GM10248 (cell line): Measurements from ENCODE around the gene NUDT8.
"Not testable (repeated sequence)": the region's sequence is repeated elsewhere in the genome, so short reads cannot be mapped to it uniquely, and the experiment has no call there.

Experiments
- CTCF ChIA-PET: fragments of 300-600 bp; sonication (Branson Sonifier 250); formaldehyde crosslinking; extraction: SDS; loops from one replicate; lab custom pipeline; 2021; ENCODE audit warnings: antibody characterized with exemption; lab: Yijun Ruan, JAX
- POLR2A ChIA-PET: fragments of 350-650 bp; sonication (Branson Sonifier 250); formaldehyde crosslinking; extraction: SDS; loops from one replicate; lab custom pipeline; 2020; ENCODE audit warnings: antibody characterized with exemption; lab: Yijun Ruan, JAX
- DNase-seq: peaks from one replicate; pipeline ENCODE4 v3.0.0; 2012; ENCODE audit errors: extremely low spot score
- TF ChIP-seq, protein P1 (sequence below): IDR thresholded peaks from 2 replicates; pipeline ENCODE4 v1.5.1; 2012; ENCODE audit warnings: mild to moderate bottlenecking, low read depth; ENCODE audit errors: extremely low read depth, missing control alignments, control extremely low read depth

Gene NUDT8

DNA sequence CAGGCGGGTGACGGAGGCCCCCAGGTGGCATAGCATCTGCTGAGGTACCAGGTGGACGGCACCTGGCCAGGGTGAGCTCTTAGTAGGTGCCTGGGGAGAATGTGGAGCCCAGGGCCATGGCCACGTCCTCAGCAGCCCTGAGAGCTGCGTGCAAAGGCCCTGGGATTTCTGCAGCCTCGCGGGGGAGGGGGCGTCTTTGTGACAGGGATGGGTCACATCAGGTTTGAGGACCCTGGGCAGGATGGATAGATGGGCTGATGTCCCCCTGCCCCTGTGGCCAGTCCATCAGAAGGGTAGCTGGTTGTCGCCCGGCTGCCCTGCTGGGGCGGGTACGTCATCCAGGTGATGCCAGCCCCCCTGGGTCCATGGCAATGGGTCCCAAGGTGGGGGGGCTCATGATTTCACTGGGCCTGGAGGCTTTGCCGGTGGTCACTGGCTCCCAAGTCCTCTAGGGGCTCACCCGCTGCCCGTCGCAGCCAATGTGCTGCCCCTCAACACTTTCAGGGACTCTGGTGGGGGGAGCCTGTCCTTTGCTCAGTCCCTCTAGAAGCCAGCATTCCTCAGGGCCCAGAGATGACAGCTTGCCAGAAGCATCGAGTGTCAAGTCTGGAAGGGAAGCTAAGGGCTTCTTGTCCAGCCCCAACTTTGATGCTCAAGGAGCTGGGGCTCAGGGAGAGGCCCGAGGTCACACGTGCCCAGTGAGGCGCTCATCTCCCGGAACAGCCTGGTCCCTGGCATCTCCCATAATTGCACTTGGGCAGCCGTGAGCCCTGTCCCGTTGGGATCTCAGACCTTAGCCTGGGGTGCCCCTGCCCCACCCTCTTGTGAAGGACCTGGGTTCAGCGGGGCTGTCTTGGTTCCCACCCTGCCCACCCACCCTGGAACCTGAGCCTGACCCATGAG lies 9.0 kb upstream of the NUDT8 start:
- ChIA-PET POLR2A (no interaction called here), CTCF (interaction anchor here (1.6 to 6.3 kb wide), 6 partner anchors 8 to 23 kb away, joined by 3 to 49 read pairs (median 7); partner anchors contain the start of gene NUDT8)
- TF ChIP-seq, protein P1, sequence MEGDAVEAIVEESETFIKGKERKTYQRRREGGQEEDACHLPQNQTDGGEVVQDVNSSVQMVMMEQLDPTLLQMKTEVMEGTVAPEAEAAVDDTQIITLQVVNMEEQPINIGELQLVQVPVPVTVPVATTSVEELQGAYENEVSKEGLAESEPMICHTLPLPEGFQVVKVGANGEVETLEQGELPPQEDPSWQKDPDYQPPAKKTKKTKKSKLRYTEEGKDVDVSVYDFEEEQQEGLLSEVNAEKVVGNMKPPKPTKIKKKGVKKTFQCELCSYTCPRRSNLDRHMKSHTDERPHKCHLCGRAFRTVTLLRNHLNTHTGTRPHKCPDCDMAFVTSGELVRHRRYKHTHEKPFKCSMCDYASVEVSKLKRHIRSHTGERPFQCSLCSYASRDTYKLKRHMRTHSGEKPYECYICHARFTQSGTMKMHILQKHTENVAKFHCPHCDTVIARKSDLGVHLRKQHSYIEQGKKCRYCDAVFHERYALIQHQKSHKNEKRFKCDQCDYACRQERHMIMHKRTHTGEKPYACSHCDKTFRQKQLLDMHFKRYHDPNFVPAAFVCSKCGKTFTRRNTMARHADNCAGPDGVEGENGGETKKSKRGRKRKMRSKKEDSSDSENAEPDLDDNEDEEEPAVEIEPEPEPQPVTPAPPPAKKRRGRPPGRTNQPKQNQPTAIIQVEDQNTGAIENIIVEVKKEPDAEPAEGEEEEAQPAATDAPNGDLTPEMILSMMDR = no peak
- DNase-seq = no peak

DNA sequence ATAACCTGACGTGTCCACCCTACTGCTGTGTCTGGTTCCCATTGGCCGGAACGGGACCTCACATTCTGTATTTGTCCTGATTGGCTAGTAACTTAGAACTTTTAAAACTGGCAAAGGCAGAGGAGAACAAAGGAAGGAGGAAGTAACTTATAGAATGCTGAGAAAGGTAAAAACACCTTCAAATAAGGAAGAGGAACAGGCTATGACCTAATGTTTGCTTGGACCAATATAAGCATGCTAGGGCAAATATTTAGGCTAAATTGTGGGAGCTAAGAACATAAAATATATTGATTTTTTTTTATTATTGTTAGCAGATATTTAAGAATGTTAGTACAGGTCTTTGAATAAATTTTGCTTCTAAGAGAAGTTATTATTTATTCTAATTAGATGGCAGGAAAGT lies 7.7 kb upstream of the NUDT8 start:
- CTCF ChIA-PET = interaction anchor here (3.4 to 6.3 kb wide), 2 partner anchors 8 to 9 kb away, joined by 31 to 49 read pairs; partner anchors contain the start of gene NUDT8
- DNase-seq, POLR2A ChIA-PET: not testable (repeated sequence)

DNA sequence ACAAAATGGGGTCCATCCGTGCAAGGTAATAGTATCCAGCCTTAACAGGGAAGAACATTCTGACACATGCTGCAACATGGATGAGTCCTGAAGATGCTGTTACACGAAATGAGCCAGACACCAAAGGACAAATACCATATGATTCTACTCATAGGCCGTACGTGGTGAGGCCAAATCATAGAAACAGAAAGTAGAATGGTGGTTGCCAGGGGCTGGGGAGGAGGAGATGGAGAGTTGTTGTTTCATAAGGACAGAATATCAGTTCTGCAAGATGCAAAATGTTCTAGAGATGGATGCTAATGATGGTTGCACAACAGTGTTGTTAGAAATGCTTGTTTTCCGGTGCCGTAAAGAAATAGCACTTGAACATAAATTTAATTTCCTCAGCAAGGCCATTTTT lies 7.2 kb upstream of the NUDT8 start:
- POLR2A ChIA-PET = no interaction called here
- CTCF ChIA-PET = interaction anchor here (6.3 kb wide), 1 partner anchor 10 kb away, joined by 49 read pairs; no protein-coding TSS in a partner anchor
- DNase-seq = no peak
- TF ChIP-seq, protein P1 = no peak

DNA sequence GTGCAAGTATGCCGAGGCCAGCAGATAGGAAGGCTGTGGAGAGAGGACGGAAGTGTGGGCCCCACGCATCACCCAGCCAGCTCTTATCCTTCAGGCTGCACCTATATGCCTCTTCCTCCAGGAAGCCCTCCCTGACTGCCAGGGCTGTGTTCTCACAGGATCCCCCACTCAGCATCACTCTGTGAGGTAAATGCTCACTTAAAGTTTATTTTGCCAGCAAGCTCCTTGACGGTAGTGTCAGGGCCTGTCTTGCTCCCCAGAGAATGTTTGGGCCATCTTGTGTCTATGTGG lies 5.4 kb upstream of the NUDT8 start:
- ChIA-PET CTCF (interaction anchor here (1.4 to 6.3 kb wide), 3 partner anchors 12 to 51 kb away, joined by 3 to 49 read pairs (median 4); partner anchors contain the start of gene GSTP1), POLR2A (no interaction called here)
- TF ChIP-seq, protein P1 = no peak
- no peak for DNase-seq

DNA sequence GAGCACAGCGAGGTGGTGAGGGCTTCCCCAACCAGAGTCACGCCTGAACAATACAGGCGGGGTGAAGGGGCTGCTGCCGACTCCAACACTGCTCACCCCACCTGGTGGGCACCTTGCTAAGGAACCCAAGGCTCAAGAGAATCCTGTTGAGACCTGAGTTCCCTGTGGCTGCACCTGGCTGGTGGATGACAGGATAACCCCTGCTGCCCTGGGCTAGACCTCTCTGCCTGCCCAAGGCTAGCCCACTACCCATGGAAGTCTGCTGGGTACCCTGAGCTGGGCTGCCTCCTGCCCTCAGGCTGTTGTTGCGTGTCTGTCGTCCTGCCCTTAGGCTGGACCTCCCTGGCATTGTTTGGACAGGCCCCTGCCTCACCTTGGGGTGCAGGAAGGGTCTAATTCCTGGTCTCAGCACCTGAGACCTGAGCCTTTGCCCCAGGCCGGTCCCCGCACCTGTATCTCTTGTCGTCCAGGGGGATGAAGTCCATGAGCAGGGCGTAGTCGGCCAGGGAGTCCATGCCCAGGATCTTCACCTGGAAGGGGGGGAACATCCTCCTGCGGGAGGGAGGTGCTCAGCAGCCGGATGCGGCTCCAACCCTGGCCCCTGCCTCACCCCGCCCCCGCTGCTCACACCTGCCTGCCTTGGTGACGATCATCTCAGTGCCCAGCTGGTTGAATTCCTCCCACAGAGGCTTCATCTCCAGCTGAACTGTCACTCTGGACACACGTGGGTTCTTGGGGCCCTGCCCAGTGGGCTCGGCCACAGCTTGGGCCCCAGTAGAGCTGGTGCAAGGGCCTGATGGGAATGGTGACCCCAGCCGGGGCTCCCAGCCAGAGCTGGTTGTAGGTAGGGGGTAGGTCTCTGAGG lies 4.9 kb upstream of the NUDT8 start:
- no peak for DNase-seq
- POLR2A ChIA-PET = no interaction called here
- CTCF ChIA-PET = interaction anchor here (1.7 to 6.3 kb wide), 3 partner anchors 12 to 51 kb away, joined by 4 to 49 read pairs (median 7); partner anchors contain the start of gene GSTP1
- TF ChIP-seq, protein P1 = no peak

DNA sequence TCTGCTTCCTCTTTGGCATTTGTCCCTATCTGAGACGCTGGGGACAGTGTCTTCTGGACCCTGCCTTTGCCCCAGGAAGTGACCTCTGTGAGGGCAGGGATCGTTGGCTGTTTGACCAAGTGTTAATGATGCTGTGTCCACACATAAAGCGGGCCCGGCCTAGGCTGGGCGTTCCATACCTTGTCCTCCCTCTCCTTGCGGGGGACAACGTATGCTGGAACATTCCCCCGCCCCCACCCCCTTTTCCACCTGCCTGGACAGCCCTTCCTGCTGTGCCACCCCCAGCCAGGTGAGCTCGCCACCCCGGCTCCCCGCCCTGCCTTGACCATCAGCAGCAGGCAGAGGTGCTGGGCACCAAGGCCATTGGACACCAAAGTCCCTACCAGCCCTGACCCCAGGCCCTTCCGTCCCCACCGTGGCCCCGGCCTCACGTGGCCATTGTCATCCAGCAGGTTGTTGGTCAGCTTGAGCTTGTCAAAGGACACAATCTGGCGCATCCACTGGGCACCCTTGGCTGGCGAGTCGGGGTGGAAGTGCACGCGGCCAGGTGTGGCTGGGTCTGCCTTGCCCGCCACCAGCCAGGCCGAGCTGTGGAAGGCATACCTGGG lies 4.1 kb upstream of the NUDT8 start:
- CTCF ChIA-PET = interaction anchor here (2.5 to 6.3 kb wide), 2 partner anchors 13 to 20 kb away, joined by 7 to 49 read pairs; no protein-coding TSS in a partner anchor
- POLR2A ChIA-PET = no interaction called here
- TF ChIP-seq, protein P1 = no peak

More for the DNA sequence above, 4.1 kb upstream of the NUDT8 start:
- DNase-seq = no peak
